HG02798 (cell line): ENCODE data around the gene ZNF546.

Experiments
- ATAC-seq: cut with Tn5 transposase; IDR thresholded peaks from one replicate; pipeline ENCODE4 v1.9.1; 2021; ENCODE audit warnings: mild to moderate bottlenecking; ENCODE audit not compliant: unreplicated experiment, poor library complexity

ZNF546 gene

GRCh38 chr19:40053491-40053890 lies 56.6 kb downstream of the ZNF546 start:
- no peak for ATAC-seq

- ATAC-seq = no peak
Observed at GRCh38 chr19:40054632-40055031, 57.8 kb downstream of the ZNF546 start.

- ATAC-seq = no peak
Observed at GRCh38 chr19:40055049-40055448, 58.2 kb downstream of the ZNF546 start.

GRCh38 chr19:40055832-40056504 lies 59.1 kb downstream of the ZNF546 start, which contains the start of gene ZNF780B:
TSS of gene ZNF780B (minus strand) at chr19:40056231. CDS start at chr19:40050332, 5,899 bp downstream.
- peak; percentile 81 for ATAC-seq

GRCh38 chr19:40056505-40056904 lies 59.6 kb downstream of the ZNF546 start:
- no peak for ATAC-seq

- ATAC-seq = no peak
Observed at GRCh38 chr19:40057166-40057565, 60.3 kb downstream of the ZNF546 start.

GRCh38 chr19:40059624-40060023 lies 62.8 kb downstream of the ZNF546 start:
- ATAC-seq = no peak

- ATAC-seq = no peak
Observed at GRCh38 chr19:40070058-40070457, 73.2 kb downstream of the ZNF546 start.
